AG10803 (cell line): ENCODE data around the gene CDK9.

ENCODE experiments used
- DNase-seq: peaks from one replicate; pipeline ENCODE4 v3.0.0; 2010; ENCODE audit warnings: low read depth
- H3K4me3 ChIP-seq: 2 replicates; pipeline ENCODE4 v1.5.1; 2011; ENCODE audit warnings: mild to moderate bottlenecking, low read length, control low read depth
- TF ChIP-seq, protein P1 (sequence below): conservative IDR thresholded peaks from 2 replicates; pipeline ENCODE4 v1.5.1; 2011; ENCODE audit warnings: mild to moderate bottlenecking, low read length, control low read depth, inconsistent platforms

Gene CDK9

DNA sequence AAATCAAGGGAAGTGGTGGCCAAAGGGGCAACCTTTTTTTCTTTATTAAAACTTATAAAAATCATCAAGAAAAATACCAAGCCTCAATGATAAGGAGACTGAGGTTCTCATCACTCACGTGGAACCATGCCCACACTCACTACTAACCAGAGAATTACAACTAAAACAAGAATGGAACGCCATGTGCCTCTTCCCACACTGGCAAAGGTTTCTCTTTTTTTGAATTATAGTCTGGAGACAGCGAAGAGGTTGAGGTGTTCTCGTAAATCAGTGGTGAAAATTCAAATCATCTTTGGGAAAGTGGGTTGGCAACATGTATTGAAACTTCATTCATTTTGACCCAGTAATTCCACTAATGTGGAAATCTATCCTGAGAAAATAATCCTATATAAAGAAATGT, 36.3 kb downstream of the CDK9 start:
- no peak for DNase-seq
- TF ChIP-seq, protein P1, sequence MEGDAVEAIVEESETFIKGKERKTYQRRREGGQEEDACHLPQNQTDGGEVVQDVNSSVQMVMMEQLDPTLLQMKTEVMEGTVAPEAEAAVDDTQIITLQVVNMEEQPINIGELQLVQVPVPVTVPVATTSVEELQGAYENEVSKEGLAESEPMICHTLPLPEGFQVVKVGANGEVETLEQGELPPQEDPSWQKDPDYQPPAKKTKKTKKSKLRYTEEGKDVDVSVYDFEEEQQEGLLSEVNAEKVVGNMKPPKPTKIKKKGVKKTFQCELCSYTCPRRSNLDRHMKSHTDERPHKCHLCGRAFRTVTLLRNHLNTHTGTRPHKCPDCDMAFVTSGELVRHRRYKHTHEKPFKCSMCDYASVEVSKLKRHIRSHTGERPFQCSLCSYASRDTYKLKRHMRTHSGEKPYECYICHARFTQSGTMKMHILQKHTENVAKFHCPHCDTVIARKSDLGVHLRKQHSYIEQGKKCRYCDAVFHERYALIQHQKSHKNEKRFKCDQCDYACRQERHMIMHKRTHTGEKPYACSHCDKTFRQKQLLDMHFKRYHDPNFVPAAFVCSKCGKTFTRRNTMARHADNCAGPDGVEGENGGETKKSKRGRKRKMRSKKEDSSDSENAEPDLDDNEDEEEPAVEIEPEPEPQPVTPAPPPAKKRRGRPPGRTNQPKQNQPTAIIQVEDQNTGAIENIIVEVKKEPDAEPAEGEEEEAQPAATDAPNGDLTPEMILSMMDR: no peak
- no peak overlapping the region for H3K4me3 ChIP-seq

DNA sequence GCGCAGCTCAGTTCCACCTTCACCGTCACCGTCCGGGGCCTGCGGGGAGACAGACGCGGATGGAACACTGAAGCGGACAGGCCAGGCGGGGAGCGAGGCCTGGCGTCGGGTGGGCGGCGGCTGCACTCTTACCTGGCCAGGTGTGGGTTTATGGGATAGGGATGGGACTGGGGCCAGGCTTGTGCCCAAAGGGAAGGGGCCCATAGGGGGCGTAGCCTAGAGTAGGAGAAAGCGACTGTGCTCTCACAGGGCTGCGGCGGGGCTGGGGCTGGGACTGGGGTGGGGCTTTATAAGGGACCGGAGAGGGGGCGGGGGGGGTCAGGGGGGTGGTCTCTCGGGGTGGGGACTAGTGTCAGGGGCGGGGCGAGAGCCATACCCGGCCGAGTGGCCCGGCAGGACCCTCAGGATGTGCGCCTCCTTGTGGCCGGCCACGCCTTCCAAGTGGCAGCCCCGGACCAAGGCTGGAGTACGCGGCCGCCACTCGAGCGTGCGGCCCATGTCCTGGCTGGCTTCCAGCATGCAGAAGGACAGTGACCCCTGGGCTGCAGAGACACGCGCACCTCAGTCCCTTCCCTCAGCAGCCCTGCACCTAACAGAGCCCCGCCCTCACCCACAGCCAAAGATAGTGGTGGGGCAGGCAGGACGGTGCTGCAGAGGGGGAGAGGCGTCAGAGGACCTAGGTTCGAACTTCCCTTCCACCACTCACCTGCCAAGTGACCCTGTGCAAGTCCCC, 39.7 kb downstream of the CDK9 start:
- DNase-seq: no peak

DNA sequence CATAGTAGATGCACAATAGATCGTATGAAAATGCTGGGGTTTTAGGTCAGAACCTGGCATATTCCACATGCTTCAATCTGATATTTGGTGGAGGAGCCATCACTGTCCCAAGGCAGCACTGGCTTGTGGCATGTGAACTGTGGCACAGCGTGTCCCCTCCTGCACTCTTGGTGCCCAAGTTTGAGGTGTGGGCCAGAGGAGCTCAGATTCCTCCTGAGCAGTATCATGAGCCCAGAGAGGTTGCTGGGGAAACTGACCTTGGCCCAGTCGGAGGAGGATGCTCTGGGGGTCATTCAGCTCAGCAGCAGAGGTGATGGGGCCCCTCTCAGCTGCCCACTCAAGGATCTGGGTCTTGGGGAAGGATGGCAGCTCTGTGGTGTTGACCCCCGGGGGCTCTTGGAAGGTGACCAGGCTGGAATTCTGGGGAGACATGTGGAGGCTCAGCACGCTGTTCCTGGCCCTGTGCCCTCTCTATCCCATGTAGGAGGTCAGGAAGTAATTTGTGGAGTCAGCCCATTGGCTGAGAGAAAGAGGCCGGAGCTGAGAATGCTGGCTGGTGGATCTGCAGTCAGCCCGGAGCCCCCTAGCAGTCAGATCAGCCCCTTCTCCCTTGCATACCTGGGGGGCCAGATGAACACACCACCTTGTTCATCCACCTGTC, 40.5 kb downstream of the CDK9 start:
- DNase-seq: no peak
- TF ChIP-seq, protein P1: no peak
- no peak overlapping the region for H3K4me3 ChIP-seq

More for the DNA sequence above, 39.7 kb downstream of the CDK9 start:
- TF ChIP-seq, protein P1: 0 out of 2 replicates have a peak, but pooled peaks have one; percentile 12
- H3K4me3 ChIP-seq: no peak overlapping the region

DNA sequence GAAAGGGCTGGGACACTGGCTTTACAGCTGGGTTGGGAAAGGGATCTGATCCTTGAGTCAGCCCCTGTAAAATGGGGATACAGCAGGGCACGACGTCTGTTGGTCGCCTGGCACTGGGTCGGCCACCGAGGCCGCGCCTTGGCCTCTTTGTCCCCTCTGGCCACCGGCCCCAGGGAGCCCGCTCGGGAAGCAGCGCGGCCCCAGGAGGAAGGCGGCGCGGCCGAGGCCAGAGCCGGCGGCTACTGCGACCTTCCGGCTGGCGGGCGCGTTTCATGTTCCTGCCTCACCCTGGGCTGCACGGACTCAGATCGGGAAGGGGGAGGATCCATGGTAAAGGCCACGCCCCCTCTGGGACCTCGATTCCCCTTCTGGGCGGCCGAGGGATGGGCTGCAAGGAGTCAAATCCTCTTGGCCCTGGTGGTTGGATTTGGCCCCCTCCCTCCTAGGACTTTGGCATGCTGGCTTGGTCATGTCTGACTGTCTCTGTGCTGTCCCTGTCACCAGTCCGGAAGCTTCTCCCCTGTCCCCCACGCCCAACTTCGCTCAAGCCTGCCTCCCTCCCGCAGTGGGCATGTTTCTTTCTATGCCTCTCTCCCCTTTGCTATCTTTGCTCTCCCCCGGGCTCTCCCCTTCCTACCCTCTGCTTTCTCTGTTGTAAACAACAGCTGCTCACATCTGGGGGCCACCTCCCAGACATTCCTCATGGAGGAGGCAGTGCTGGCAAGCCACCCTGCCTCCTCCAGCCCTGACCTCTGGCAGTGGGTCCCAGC, 42.6 kb downstream of the CDK9 start:
- DNase-seq: peak; percentile 64
- H3K4me3 ChIP-seq: peak overlapping the region; percentile 37
- TF ChIP-seq, protein P1: no peak

DNA sequence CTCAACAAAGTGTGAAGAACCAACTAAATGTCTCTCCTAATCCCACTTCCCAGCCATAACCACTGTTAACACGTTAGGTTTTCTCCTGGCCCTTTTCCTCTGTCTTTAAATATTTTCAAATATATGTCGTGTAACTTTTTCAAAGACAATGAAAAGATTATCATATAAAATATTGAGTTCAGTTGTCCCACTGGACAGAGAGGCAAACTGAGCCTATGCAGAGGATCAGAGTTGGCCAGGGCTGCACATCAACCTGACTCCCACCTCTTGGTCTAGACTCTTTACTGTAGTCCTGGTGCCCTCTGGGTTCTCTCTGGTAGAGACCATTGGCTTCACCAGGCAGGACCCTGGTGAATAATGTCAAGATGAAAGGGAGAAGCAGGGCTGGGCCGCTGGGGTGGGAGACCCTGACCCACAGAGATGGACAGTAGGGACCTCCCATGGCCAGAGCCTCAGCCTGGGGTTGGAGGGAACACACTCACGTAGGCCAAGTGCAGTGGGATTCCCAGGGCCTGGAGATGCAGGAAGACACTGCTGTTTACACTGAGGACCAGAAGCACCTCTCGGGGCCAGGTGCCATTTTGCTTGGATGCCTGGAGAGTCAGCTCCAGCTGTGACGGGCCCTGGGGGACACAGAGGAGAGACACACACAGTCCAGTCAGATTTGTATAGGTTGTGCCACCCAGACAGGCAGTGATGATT, 43.5 kb downstream of the CDK9 start:
- TF ChIP-seq, protein P1: no peak
- DNase-seq: no peak
- H3K4me3 ChIP-seq: no peak overlapping the region

DNA sequence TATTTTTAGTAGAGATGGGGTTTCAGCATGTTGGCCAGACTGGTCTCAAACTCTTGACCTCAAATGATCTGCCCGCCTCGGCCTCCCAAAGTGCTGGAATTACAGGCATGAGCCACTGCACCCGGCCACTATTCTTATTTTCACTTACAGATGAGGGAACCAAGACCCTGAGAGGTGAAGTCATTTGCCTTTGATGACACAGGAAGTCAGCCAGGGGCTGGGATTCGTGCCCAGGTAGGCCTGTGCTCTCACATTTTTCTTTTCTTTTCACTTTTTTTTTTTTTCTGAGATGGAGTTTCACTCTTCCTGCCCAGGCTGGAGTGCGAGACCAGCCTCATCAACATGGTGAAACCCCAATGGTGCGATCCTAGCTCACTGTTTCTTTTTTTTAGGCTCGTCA, 46.4 kb downstream of the CDK9 start:
- no peak overlapping the region for H3K4me3 ChIP-seq
- no peak for DNase-seq
- TF ChIP-seq, protein P1: no peak
